Mononuclear cell (primary cell): ENCODE results near the gene DNAH17. TPM values are rescaled to one million over a fixed set of nuclear protein-coding genes. Genes with fewer than 3 reads are reported as not detected.

Source experiments
- H3K27me3 ChIP-seq: 2 replicates; pipeline ENCODE4 v1.6.0; 2011; ENCODE audit warnings: low read length, control low read depth; ENCODE audit not compliant: insufficient read depth
- H3K4me1 ChIP-seq: 2 replicates; pipeline ENCODE4 v1.5.1; 2011; ENCODE audit warnings: mild to moderate bottlenecking, low read length, control low read depth; ENCODE audit not compliant: insufficient read depth
- H3K4me3 ChIP-seq: 2 replicates; pipeline ENCODE4 v1.5.1; 2011; ENCODE audit warnings: mild to moderate bottlenecking, low read length, moderate library complexity
- H3K9me3 ChIP-seq: 2 replicates; pipeline ENCODE4 v1.5.1; 2011; ENCODE audit warnings: low read depth, mild to moderate bottlenecking, control low read depth, low read length
- total RNA-seq: library from RNA; depleted of rRNA; stranded (reverse); fragments of >200 nt; gene quantifications from one replicate; pipeline ENCODE4 v1.2.3, GENCODE V29; 2012

DNAH17 gene
- total RNA-seq, 1 donor, result under 0.01 TPM

DNA sequence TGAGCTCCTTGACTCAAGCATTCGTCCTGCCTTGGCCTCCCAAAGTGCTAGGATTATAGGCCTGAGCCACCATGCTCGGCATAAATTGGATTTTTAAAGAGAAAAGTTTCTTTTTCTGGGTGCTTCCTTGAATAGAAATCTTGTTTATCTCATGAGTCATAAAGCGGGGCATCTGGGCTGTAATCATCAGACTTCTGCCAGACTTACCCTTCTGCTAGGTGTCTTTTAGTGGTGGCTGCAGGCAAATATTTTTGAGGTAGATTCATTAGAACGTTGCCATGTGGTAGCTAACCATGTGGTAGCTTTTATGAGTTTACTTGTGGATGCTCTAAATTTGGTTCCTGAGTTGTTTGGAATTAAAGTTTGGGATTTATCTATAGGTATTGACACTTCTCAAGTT is 185.4 kb downstream of the DNAH17 start:
- no peaks in the 10 kb centered on the region for H3K9me3 ChIP-seq
- H3K27me3 ChIP-seq, result no peaks in the 10 kb centered on the region
- peaks cover 38% of the 10 kb centered on the region for H3K4me1 ChIP-seq
- H3K4me3 ChIP-seq, result no peak overlapping the region

GRCh38 chr17:78391051-78391431 is 186.2 kb downstream of the DNAH17 start:
- H3K27me3 ChIP-seq, result no peaks in the 10 kb centered on the region
- H3K4me1 ChIP-seq, result peaks cover 46% of the 10 kb centered on the region
- no peak overlapping the region for H3K4me3 ChIP-seq
- H3K9me3 ChIP-seq, result no peaks in the 10 kb centered on the region

DNA sequence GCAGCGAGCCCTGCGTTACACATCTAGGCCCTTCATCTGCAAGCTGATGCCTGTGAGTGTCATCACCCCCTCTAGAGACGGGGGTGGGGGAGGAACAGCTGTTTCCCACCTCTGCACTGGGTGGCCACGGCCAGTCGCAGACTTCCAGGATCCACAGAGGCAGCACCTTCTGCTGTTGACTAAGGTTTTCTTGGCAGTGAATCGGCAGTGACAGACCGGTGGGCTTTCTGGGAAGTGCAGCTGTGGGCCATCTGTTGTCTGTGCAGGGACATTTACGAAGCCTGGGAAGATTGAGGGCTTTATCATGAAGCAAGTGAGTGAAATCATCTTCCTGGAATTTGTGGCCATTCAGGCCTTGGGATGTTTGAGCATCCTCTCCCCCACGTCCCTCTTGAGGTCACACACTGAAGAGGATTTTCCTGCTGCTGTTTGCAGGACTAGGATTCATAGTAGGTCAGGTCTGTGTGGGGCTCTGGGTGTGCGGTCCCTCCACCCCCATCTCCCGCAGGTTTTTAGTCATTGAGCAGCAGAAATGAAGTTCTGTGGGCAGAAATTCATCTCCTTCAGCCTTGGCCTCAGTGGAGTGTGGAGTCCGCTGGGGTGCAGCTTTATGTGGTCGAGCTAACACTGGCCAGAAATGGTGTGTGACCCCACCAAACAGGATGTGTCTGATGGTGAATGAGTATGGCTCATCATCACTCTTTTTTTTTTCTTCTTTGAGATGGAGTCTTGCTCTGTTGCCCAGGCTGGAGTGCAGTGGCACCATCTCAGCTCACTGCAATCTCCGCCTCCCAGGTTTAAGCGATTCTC is 186.8 kb downstream of the DNAH17 start:
- Histone ChIP-seq H3K4me3 (no peak overlapping the region), H3K9me3 (no peaks in the 10 kb centered on the region), H3K4me1 (peaks cover 52% of the 10 kb centered on the region), H3K27me3 (no peaks in the 10 kb centered on the region)

DNA sequence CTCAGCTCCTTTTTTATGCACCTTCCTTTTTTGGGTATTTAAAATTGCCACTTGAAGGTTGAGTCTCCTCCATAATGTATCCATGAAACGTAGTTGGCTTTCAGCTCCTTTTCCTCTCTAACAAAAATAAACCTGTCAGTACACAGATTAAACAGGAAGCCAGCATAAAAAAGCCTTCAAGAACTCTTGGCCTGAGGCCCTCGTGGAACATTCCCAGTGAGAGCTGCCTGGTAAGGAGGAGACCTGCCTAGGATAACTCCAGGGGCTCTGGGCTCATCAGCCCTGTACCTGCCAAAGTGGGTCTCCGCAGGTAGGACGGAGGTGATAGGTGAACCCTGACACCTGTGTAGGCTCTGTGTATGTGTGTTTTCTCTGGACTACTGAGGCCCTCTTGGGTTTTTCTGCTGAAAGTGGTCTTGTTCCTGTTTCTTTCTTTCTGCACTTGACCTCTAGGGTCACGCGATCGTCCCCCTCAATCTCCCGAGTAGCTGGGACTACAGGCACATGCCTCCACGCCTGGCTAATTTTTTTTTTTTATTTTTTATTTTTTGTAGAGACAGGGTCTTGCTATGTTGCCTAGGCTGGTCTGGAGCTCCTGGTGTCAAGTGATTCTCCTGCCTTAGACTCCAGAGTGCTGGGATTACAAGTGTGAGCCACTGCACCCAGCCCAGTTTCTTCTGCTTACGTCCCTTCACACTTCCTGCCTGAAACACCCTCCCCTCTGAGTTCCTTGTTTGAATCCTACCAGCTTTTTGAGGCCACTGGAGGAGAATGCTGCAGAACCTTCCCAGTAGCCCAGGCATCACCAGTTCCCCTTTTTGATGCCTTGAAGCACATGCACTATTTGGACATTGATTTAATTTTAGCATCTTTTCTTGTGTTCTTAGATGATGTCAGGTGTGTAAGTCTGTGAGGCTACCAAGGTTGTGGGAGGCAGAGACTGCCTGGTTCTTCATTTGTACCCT is 188.9 kb downstream of the DNAH17 start:
- Histone ChIP-seq H3K9me3 (no peaks in the 10 kb centered on the region), H3K4me3 (no peak overlapping the region), H3K27me3 (no peaks in the 10 kb centered on the region), H3K4me1 (peaks cover 74% of the 10 kb centered on the region)

- Histone ChIP-seq H3K9me3 (no peaks in the 10 kb centered on the region), H3K4me3 (no peak overlapping the region), H3K4me1 (peaks cover 100% of the 10 kb centered on the region), H3K27me3 (no peaks in the 10 kb centered on the region)
Measured at GRCh38 chr17:78384479-78385175, 192.6 kb downstream of the DNAH17 start.

DNA sequence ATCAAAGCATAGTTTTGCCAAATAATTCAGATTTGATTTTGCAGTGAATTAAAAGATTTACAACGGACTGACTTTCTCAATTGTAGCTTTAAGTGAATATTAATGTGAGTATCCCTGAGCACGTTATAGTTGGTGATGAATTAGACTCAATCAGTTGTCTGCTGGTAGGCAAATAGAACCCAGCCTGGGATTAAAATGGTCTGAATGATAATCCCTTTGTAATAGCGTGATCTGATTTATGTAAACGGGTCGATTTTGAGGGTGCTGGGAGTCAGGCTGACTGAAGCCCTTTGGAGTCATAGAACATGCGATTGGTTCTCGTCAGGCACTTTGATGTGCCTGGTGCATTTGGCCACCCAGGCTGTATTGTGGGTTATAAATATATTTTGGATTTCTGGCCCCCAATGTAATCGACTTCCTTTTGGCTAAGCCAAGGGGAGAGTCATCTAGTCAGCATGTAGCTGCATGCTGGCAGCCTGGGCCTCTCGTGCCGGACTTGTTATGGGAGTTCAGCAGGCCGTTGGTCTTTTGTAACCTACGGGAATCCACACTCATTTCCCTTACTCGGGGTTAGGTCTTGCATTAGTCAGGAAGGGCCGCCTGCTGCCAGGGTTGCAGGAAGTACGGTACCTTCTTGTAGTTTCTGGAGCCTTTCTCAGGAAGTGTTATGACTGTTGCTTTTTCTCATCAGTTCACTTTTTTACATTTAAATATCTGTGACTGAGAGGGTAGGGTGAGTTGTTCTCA is 193.3 kb downstream of the DNAH17 start:
- Histone ChIP-seq H3K4me1 (peaks cover 100% of the 10 kb centered on the region), H3K4me3 (no peak overlapping the region), H3K9me3 (no peaks in the 10 kb centered on the region), H3K27me3 (no peaks in the 10 kb centered on the region)

DNA sequence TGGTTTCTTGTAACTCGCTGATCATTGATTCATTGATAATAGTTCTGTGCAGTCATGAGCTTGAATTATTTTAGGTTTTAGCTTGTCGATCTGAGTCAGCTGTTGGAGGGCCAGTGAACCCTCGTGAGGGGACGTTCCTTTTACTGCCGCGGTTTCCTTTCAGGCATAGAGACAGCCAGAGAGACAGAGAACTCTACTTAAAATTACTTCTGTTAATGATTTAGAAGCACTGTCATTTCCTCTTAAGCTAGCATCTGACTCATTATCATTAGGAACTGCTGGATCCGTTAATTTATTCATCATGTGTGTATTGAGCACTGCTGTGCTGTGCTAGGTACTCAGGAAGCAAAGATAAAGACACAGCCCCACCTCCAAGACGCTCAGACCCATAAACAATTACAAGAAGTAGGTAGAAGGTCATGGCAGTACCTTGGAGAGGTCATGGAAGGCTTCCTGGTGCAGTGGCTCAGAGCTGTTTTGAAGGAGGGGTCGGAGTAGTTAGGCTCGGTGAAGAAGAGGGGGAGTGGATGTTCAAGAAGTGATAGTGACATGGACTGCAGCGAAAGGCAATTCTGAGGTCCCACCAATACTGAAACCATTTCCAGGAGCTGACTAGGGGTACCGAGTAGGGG is 195.5 kb downstream of the DNAH17 start:
- Histone ChIP-seq H3K9me3 (no peaks in the 10 kb centered on the region), H3K4me3 (no peak overlapping the region), H3K27me3 (no peaks in the 10 kb centered on the region), H3K4me1 (peaks cover 92% of the 10 kb centered on the region)

GRCh38 chr17:78380370-78380769 is 196.8 kb downstream of the DNAH17 start:
- Histone ChIP-seq H3K27me3 (no peaks in the 10 kb centered on the region), H3K4me1 (peaks cover 90% of the 10 kb centered on the region), H3K9me3 (no peaks in the 10 kb centered on the region), H3K4me3 (no peak overlapping the region)

DNA sequence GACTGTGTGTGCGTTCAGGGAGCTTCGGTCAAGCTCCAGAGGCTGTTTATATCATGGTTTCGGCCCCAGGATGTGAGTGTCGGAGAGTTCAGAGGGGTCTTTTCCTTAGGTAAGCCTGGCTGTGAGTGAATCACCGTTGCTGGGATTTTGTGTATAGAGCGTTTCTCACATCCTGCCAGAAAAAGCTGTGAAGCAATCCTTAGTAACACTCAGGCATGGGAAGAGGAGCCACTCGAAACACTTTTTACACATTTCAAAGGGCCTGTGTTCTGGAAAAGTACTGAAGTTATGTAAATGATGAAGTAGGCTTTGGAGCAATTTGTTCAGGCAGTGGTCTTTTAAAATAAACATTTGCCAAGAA is 198.1 kb downstream of the DNAH17 start:
- peaks cover 88% of the 10 kb centered on the region for H3K4me1 ChIP-seq
- no peaks in the 10 kb centered on the region for H3K9me3 ChIP-seq
- peak overlapping the region; percentile 84 for H3K4me3 ChIP-seq
- no peaks in the 10 kb centered on the region for H3K27me3 ChIP-seq

- Histone ChIP-seq H3K4me3 (peak within 1 kb of the TSS; percentile 84), H3K4me1 (peaks cover 82% of the 10 kb centered on the region), H3K27me3 (no peaks in the 10 kb centered on the region), H3K9me3 (no peaks in the 10 kb centered on the region)
Measured at GRCh38 chr17:78378225-78379130, 198.7 kb downstream of the DNAH17 start, which contains the start of gene PGS1. TSS of gene PGS1 (plus strand) at chr17:78378649. CDS start at chr17:78378666, 17 bp downstream.

DNA sequence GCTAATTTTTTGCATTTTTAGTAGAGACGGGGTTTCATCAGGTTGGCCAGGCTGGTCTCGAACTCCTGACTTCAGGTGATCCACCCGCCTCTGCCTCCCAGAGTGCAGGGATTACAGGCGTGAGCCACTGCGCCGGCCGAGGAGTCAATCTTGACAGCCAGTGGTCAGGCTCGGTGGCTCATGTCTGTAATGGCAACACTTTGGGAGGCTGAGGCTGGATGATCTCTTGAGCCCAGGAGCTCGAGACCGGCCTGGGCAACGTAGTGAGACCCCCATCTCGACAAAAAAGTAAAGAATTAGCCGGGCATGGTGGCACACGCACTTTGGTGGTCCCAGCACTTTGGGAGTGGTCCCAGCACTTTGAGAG is 199.4 kb downstream of the DNAH17 start:
- no peaks in the 10 kb centered on the region for H3K27me3 ChIP-seq
- H3K4me3 ChIP-seq, result peak overlapping the region; percentile 84
- peaks cover 76% of the 10 kb centered on the region for H3K4me1 ChIP-seq
- H3K9me3 ChIP-seq, result no peaks in the 10 kb centered on the region

- Histone ChIP-seq H3K4me1 (peaks cover 59% of the 10 kb centered on the region), H3K4me3 (no peak overlapping the region), H3K27me3 (no peaks in the 10 kb centered on the region), H3K9me3 (no peaks in the 10 kb centered on the region)
Measured at GRCh38 chr17:78376161-78376560, 201.0 kb downstream of the DNAH17 start.

- Histone ChIP-seq H3K4me3 (no peak overlapping the region), H3K4me1 (peaks cover 53% of the 10 kb centered on the region), H3K9me3 (no peaks in the 10 kb centered on the region), H3K27me3 (no peaks in the 10 kb centered on the region)
Measured at GRCh38 chr17:78375401-78376151, 201.6 kb downstream of the DNAH17 start.
